Neural crest cell (in vitro differentiated cells): ENCODE measurements around the gene CORO2A. TPM values are rescaled to one million over a fixed set of nuclear protein-coding genes. Genes with fewer than 3 reads are reported as not detected.
"Not testable (repeated sequence)": the region's sequence is repeated elsewhere in the genome, so short reads cannot be mapped to it uniquely, and the experiment has no call there.

Experiments used
- DNase-seq: peaks from one replicate; pipeline ENCODE4 v3.0.0; 2021; ENCODE audit warnings: low read depth, mixed read lengths, low spot score
- H3K27ac Mint-ChIP-seq: one replicate; pipeline ENCODE4 v1.8.0; 2021; ENCODE audit warnings: mild to moderate bottlenecking, mixed read lengths; ENCODE audit not compliant: unreplicated experiment
- H3K27me3 Mint-ChIP-seq: 2 replicates; pipeline ENCODE4 v1.8.0; 2021; ENCODE audit warnings: low read depth, mild to moderate bottlenecking, mixed read lengths
- H3K36me3 Mint-ChIP-seq: 2 replicates; pipeline ENCODE4 v1.8.0; 2021; ENCODE audit warnings: low read depth, mild to moderate bottlenecking, mixed read lengths
- H3K4me1 Mint-ChIP-seq: 2 replicates; pipeline ENCODE4 v1.8.0; 2021; ENCODE audit warnings: mixed read lengths
- H3K4me3 Mint-ChIP-seq: one replicate; pipeline ENCODE4 v1.8.0; 2021; ENCODE audit warnings: mild to moderate bottlenecking, mixed read lengths
- H3K9me3 Mint-ChIP-seq: 2 replicates; pipeline ENCODE4 v1.8.0; 2021; ENCODE audit warnings: mixed read lengths
- total RNA-seq: library from RNA; stranded (reverse); gene quantifications from 2 replicates; pipeline ENCODE4 v1.2.1, GENCODE V29; 2021
- TF ChIP-seq, protein P1 (sequence below): fragments of 200-600 bp; sonication (generic); conservative IDR thresholded peaks from 2 replicates; pipeline ENCODE4 v1.5.0; 2021; ENCODE audit warnings: antibody characterized with exemption, mild to moderate bottlenecking

The CORO2A gene
- total RNA-seq, 1 donor from 2014 or later, result 9.3 TPM

DNA sequence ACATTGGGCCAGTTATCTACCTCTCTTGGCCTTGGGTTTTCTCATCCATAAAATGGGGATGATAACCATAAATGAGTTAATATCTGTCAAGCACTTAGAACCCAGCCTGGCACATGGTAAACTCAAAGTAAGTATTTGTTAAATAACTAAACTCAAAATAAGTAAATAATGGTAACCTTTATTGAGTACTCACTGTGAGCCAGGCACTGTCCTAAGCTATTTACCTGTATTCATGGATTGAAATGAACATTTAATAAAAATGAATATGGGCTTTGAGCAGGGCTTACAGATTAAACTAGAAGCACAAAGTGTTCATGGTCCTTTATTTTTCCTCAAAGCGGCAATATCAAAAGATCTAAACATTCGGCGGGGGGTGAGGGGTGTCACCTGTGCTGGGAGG, 16.7 kb downstream of the CORO2A start:
- no peaks in the 10 kb centered on the region for H3K9me3 Mint-ChIP-seq
- no peaks in the 10 kb centered on the region for H3K27me3 Mint-ChIP-seq
- H3K36me3 Mint-ChIP-seq, result no peaks in the 10 kb centered on the region
- TF ChIP-seq, protein P1, sequence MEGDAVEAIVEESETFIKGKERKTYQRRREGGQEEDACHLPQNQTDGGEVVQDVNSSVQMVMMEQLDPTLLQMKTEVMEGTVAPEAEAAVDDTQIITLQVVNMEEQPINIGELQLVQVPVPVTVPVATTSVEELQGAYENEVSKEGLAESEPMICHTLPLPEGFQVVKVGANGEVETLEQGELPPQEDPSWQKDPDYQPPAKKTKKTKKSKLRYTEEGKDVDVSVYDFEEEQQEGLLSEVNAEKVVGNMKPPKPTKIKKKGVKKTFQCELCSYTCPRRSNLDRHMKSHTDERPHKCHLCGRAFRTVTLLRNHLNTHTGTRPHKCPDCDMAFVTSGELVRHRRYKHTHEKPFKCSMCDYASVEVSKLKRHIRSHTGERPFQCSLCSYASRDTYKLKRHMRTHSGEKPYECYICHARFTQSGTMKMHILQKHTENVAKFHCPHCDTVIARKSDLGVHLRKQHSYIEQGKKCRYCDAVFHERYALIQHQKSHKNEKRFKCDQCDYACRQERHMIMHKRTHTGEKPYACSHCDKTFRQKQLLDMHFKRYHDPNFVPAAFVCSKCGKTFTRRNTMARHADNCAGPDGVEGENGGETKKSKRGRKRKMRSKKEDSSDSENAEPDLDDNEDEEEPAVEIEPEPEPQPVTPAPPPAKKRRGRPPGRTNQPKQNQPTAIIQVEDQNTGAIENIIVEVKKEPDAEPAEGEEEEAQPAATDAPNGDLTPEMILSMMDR, result no peak
- peaks cover 53% of the 10 kb centered on the region for H3K4me1 Mint-ChIP-seq
- no peak overlapping the region for H3K27ac Mint-ChIP-seq
- no peak for DNase-seq
- no peak overlapping the region for H3K4me3 Mint-ChIP-seq

DNA sequence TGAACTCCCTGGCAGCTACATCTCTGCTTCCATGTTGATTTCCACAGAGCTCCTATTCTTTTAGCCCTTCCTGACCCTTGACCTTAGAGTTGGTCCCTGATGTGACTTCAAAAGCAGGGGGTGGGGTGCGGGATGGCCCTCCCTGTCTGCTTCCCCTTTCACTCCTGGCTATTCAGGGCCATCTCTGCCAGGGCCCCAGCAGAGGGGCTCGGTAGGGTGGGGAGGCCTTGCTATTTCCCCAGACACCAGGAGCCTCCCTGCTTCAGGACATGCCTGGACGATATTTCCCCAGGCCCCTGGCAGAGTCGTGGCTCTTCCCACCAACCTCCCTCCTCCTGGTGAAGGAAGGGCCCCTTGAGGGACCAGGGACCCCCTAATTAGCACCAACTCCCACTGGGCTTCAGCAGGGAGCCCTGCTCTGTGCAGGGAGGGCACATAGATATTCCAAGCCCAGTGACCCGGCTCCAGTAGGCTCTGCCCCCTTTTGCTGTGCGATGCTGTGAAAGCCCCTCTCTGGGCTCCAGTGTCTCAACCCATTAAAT, 17.3 kb downstream of the CORO2A start:
- H3K9me3 Mint-ChIP-seq, result no peaks in the 10 kb centered on the region
- H3K27ac Mint-ChIP-seq, result peak overlapping the region; percentile 65
- H3K4me1 Mint-ChIP-seq, result peaks cover 57% of the 10 kb centered on the region
- DNase-seq, result no peak
- H3K27me3 Mint-ChIP-seq, result no peaks in the 10 kb centered on the region
- peak overlapping the region; percentile 48 for H3K4me3 Mint-ChIP-seq
- TF ChIP-seq, protein P1, result no peak
- H3K36me3 Mint-ChIP-seq, result no peaks in the 10 kb centered on the region

DNA sequence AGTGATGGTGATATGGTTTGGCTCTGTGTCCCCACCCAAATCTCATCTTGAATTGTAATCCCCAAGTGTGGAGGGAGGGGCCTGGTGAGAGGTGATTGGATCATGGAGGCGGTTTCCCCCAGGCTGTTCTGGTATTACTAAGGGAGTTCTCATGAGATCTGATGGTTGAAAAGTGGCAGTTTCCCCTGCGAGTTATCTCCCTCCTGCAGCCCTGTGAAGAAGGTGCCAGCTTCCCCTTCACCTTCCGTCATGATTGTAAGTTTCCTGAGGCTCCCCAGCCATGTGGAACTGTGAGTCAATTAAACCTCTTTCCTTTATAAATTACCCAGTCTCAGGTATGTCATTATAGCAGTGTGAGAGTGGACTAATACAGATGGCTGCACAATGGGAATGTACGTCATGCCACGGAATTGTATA, 17.9 kb downstream of the CORO2A start:
- peaks cover 63% of the 10 kb centered on the region for H3K4me1 Mint-ChIP-seq
- not testable (repeated sequence) for H3K36me3 Mint-ChIP-seq, DNase-seq, H3K27me3 Mint-ChIP-seq, H3K9me3 Mint-ChIP-seq, H3K27ac Mint-ChIP-seq
- peak overlapping the region; percentile 48 for H3K4me3 Mint-ChIP-seq

DNA sequence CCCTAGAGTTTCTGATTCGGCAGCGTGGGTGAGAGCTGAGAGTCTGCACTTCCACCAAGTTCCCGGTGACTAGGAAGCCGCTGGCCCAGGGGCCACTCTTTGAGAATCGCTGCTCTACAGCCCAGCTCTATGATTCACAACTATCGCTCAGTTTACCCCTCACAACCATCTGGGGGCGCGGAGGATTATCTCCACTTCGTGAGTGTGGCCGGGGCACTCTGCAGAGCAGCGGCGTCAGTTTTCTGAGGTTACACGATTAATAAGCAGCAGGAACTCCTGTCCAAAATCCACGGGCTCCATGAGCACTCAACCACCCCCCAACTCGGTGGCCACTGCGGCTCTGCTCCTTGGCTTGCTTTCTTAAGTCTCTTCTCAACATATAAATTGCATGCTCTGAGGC, 19.3 kb downstream of the CORO2A start:
- H3K36me3 Mint-ChIP-seq, result no peaks in the 10 kb centered on the region
- peaks cover 77% of the 10 kb centered on the region for H3K4me1 Mint-ChIP-seq
- H3K27me3 Mint-ChIP-seq, result no peaks in the 10 kb centered on the region
- TF ChIP-seq, protein P1, result no peak
- no peaks in the 10 kb centered on the region for H3K9me3 Mint-ChIP-seq
- no peak for DNase-seq
- H3K27ac Mint-ChIP-seq, result no peak overlapping the region
- H3K4me3 Mint-ChIP-seq, result peak overlapping the region; percentile 36

DNA sequence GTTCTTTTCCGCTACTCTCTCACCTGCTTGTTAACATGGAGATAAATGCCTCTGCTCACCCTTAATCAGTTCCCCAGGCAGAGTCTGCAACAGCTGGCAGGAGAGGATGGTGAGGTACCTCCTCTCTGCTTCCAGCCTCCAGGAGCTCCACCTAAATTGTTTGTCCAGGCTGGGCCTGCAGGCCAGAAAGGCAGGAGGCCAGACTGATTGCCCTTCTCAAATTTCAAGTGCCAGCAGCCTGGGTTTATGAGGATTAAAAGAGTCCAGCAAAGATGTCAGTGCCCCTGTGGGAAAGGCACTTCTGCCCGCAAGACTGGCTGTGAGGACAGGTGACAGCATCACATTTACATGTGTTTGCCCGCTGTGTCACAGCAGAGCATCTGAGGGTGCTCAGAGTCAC, 19.8 kb downstream of the CORO2A start:
- H3K36me3 Mint-ChIP-seq, result no peaks in the 10 kb centered on the region
- H3K27ac Mint-ChIP-seq, result peak overlapping the region; percentile 67
- peak overlapping the region; percentile 49 for H3K4me3 Mint-ChIP-seq
- no peaks in the 10 kb centered on the region for H3K27me3 Mint-ChIP-seq
- no peak for DNase-seq
- TF ChIP-seq, protein P1, result no peak
- H3K4me1 Mint-ChIP-seq, result peaks cover 82% of the 10 kb centered on the region
- H3K9me3 Mint-ChIP-seq, result no peaks in the 10 kb centered on the region

DNA sequence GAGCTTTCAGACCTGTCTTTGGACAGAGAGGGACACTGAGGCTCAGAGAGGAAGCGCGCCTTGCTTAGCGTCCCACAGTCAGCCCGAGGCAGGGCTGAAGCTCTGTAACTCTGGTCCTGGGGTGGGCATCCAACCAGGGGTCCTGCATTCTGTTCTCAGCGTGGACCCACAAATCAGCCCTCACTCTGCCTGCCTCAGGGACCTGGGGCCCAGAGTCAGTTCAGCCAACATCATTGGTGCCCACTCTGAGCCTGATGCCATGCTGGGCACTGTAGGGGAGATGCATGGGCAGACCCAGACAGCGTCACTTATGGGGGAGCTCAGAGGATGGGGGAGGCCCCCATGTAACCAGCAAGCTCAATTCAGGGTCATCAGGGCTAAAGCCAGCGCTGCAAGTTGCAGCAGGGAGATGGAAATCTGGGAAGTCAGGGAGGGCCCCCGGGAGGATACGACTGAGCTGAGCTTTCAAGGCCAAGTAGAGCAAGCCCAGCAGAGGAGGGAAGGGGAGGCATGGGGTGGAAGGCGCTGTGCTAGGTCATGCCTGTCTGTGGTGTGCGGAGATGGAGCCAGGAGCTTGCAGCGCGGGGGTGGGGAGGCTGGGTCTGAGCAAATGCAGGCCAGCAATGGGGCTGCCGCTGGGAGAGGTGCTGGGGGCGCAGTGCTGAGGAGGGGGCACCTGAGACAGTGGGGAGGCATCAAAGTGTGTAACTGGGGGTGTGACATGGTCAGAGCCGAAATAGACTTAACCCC, 21.1 kb downstream of the CORO2A start:
- TF ChIP-seq, protein P1, result no peak
- Mint-ChIP-seq H3K9me3 (no peaks in the 10 kb centered on the region), H3K27me3 (no peaks in the 10 kb centered on the region), H3K27ac (no peak overlapping the region), H3K4me3 (no peak overlapping the region), H3K36me3 (no peaks in the 10 kb centered on the region), H3K4me1 (peaks cover 85% of the 10 kb centered on the region)
- no peak for DNase-seq
